ENCODE data around the gene GRIN2A.

GRIN2A gene

GRCh38 chr16:9906218-9906617 lies 276.0 kb downstream of the GRIN2A start:
- no peak overlapping the region for H3K4me3 ChIP-seq (ENCODE audit: low read depth, low read length)
- TF ChIP-seq CTCF (IDR thresholded peaks at IDR 0.05; ENCODE audit: low read depth, low read length), result no peak

GRCh38 chr16:9904526-9904925 lies 277.7 kb downstream of the GRIN2A start:
- TF ChIP-seq CTCF (IDR thresholded peaks at IDR 0.05; ENCODE audit: low read depth, low read length), result no peak
- no peak overlapping the region for H3K4me3 ChIP-seq (ENCODE audit: low read depth, low read length)

- no peak overlapping the region for H3K4me3 ChIP-seq (ENCODE audit: low read depth, low read length)
Measured at GRCh38 chr16:9900576-9900975, 281.7 kb downstream of the GRIN2A start.

GRCh38 chr16:9898555-9898954 lies 283.7 kb downstream of the GRIN2A start:
- no peak overlapping the region for H3K4me3 ChIP-seq (ENCODE audit: low read depth, low read length)
- no peak for TF ChIP-seq CTCF (IDR thresholded peaks at IDR 0.05; ENCODE audit: low read depth, low read length)

More at GRCh38 chr16:9900576-9900975, 281.7 kb downstream of the GRIN2A start:
- no peak for TF ChIP-seq CTCF (IDR thresholded peaks at IDR 0.05; ENCODE audit: low read depth, low read length)

GRCh38 chr16:9898124-9898523 lies 284.1 kb downstream of the GRIN2A start:
- no peak for TF ChIP-seq CTCF (IDR thresholded peaks at IDR 0.05; ENCODE audit: low read depth, low read length)
- no peak overlapping the region for H3K4me3 ChIP-seq (ENCODE audit: low read depth, low read length)

GRCh38 chr16:9895817-9896216 lies 286.4 kb downstream of the GRIN2A start:
- no peak for TF ChIP-seq CTCF (IDR thresholded peaks at IDR 0.05; ENCODE audit: low read depth, low read length)
- H3K4me3 ChIP-seq (ENCODE audit: low read depth, low read length), result no peak overlapping the region

GRCh38 chr16:9885876-9886275 lies 296.4 kb downstream of the GRIN2A start:
- no peak overlapping the region for H3K4me3 ChIP-seq (ENCODE audit: low read depth, low read length)
- TF ChIP-seq CTCF (IDR thresholded peaks at IDR 0.05; ENCODE audit: low read depth, low read length), result no peak
